SK-N-MC (cell line): ENCODE data around the gene UQCC2.

ENCODE experiments used
- DNase-seq: peaks from one replicate; pipeline ENCODE4 v3.0.0-alpha.2; 2011; ENCODE audit warnings: low read depth, low spot score
- H3K27ac ChIP-seq: fragments of 200-600 bp; sonication (generic); 2 replicates; pipeline ENCODE4 v1.5.1; 2016; ENCODE audit warnings: mixed run types
- H3K36me3 ChIP-seq: fragments of 200-600 bp; sonication (generic); 2 replicates; pipeline ENCODE4 v1.6.1; 2017; ENCODE audit warnings: antibody characterized with exemption, low read length, mixed read lengths; ENCODE audit not compliant: insufficient read depth
- H3K4me3 ChIP-seq: fragments of 200-600 bp; sonication (generic); 2 replicates; pipeline ENCODE4 v1.5.1; 2016
- H3K9ac ChIP-seq: fragments of 200-600 bp; sonication (generic); 2 replicates; pipeline ENCODE4 v1.8.0; 2017; ENCODE audit warnings: mixed run types, mixed read lengths; ENCODE audit not compliant: insufficient read length
- H3K9me3 ChIP-seq: fragments of 200-600 bp; sonication (generic); 2 replicates; pipeline ENCODE4 v1.6.1; 2017; ENCODE audit warnings: low read depth, mild to moderate bottlenecking, antibody characterized with exemption, low read length, moderate library complexity, mixed read lengths
- EZH2 ChIP-seq: fragments of 200-600 bp; sonication (generic); IDR thresholded peaks from one replicate; pipeline ENCODE4 v1.6.1; 2017; ENCODE audit warnings: antibody characterized with exemption
- FOXP2 ChIP-seq: optimal IDR thresholded peaks from 2 replicates; pipeline ENCODE3; 2011; ENCODE audit warnings: mild to moderate bottlenecking, moderate library complexity; ENCODE audit not compliant: insufficient read depth; ENCODE audit errors: extremely low read length, control extremely low read depth
- POLR2AphosphoS5 ChIP-seq: IDR thresholded peaks from 2 replicates; pipeline ENCODE4 v1.6.1; 2012; ENCODE audit warnings: mild to moderate bottlenecking, low read depth, low read length, borderline replicate concordance

The UQCC2 gene

GRCh38 chr6:33668914-33669313, 42.6 kb downstream of the UQCC2 start:
- Histone ChIP-seq H3K9ac (no peak overlapping the region), H3K9me3 (no peaks in the 10 kb centered on the region), H3K4me3 (no peak overlapping the region), H3K36me3 (peaks cover 36% of the 10 kb centered on the region; the same call in 1 of the 2 replicates), H3K27ac (no peak overlapping the region)
- no peak for TF ChIP-seq EZH2
- TF ChIP-seq FOXP2 = no peak
- no peak for TF ChIP-seq POLR2AphosphoS5
- no peak for DNase-seq

GRCh38 chr6:33668328-33668727, 43.2 kb downstream of the UQCC2 start:
- Histone ChIP-seq H3K4me3 (no peak overlapping the region), H3K36me3 (peaks cover 36% of the 10 kb centered on the region; the same call in 1 of the 2 replicates), H3K9ac (no peak overlapping the region), H3K27ac (no peak overlapping the region), H3K9me3 (no peaks in the 10 kb centered on the region)
- no peak for TF ChIP-seq POLR2AphosphoS5
- no peak for TF ChIP-seq EZH2
- no peak for TF ChIP-seq FOXP2
- no peak for DNase-seq

GRCh38 chr6:33667776-33668175, 43.7 kb downstream of the UQCC2 start:
- no peak overlapping the region for H3K9ac ChIP-seq
- no peak for DNase-seq
- no peak overlapping the region for H3K27ac ChIP-seq
- TF ChIP-seq FOXP2 (no peak), POLR2AphosphoS5 (no peak), EZH2 (no peak)
- no peaks in the 10 kb centered on the region for H3K9me3 ChIP-seq
- no peak overlapping the region for H3K4me3 ChIP-seq
- peaks cover 36% of the 10 kb centered on the region; the same call in 1 of the 2 replicates for H3K36me3 ChIP-seq

- H3K36me3 ChIP-seq = peaks cover 33% of the 10 kb centered on the region; the same call in 1 of the 2 replicates
Measured at GRCh38 chr6:33667072-33667471, 44.4 kb downstream of the UQCC2 start.

GRCh38 chr6:33665957-33666356, 45.5 kb downstream of the UQCC2 start:
- Histone ChIP-seq H3K4me3 (no peak overlapping the region), H3K9ac (no peak overlapping the region), H3K27ac (no peak overlapping the region), H3K36me3 (peaks cover 26% of the 10 kb centered on the region; the same call in 1 of the 2 replicates), H3K9me3 (no peaks in the 10 kb centered on the region)
- no peak for DNase-seq
- TF ChIP-seq FOXP2 = no peak
- TF ChIP-seq EZH2 = no peak
- no peak for TF ChIP-seq POLR2AphosphoS5

More at GRCh38 chr6:33667072-33667471, 44.4 kb downstream of the UQCC2 start:
- Histone ChIP-seq H3K9me3 (no peaks in the 10 kb centered on the region), H3K4me3 (no peak overlapping the region), H3K9ac (no peak overlapping the region), H3K27ac (no peak overlapping the region)
- no peak for DNase-seq
- TF ChIP-seq FOXP2 (no peak), EZH2 (no peak), POLR2AphosphoS5 (no peak)

GRCh38 chr6:33664506-33665057, 46.9 kb downstream of the UQCC2 start:
- TF ChIP-seq FOXP2 (no peak), EZH2 (no peak), POLR2AphosphoS5 (no peak)
- H3K4me3 ChIP-seq = no peak overlapping the region
- H3K9ac ChIP-seq = no peak overlapping the region
- no peaks in the 10 kb centered on the region for H3K9me3 ChIP-seq
- peaks cover 17% of the 10 kb centered on the region; the same call in 1 of the 2 replicates for H3K36me3 ChIP-seq
- H3K27ac ChIP-seq = no peak overlapping the region
- no peak for DNase-seq

- Histone ChIP-seq H3K4me3 (no peak overlapping the region), H3K27ac (no peak overlapping the region), H3K9ac (no peak overlapping the region), H3K9me3 (no peaks in the 10 kb centered on the region), H3K36me3 (peaks cover 19% of the 10 kb centered on the region; the same call in 1 of the 2 replicates)
- DNase-seq = no peak
- TF ChIP-seq EZH2 = no peak
- TF ChIP-seq POLR2AphosphoS5 = no peak
- TF ChIP-seq FOXP2 = no peak
Measured at GRCh38 chr6:33663727-33664449, 47.6 kb downstream of the UQCC2 start.

- peaks cover 12% of the 10 kb centered on the region; the same call in 1 of the 2 replicates for H3K36me3 ChIP-seq
- TF ChIP-seq EZH2 (no peak), FOXP2 (no peak), POLR2AphosphoS5 (no peak)
Measured at GRCh38 chr6:33663028-33663427, 48.5 kb downstream of the UQCC2 start.

More at GRCh38 chr6:33663028-33663427, 48.5 kb downstream of the UQCC2 start:
- H3K4me3 ChIP-seq = no peak overlapping the region
- no peak for DNase-seq
- H3K9ac ChIP-seq = no peak overlapping the region
- H3K27ac ChIP-seq = no peak overlapping the region
- H3K9me3 ChIP-seq = no peaks in the 10 kb centered on the region
